H1 (cell line): ENCODE data around the gene SCARB1. TPM values are rescaled to one million over a fixed set of nuclear protein-coding genes. Genes with fewer than 3 reads are reported as not detected.

Source experiments
- ATF3 ChIP-seq: IDR thresholded peaks from 2 replicates; pipeline ENCODE4 v1.6.1; 2011; ENCODE audit warnings: low read depth, mild to moderate bottlenecking, low read length; ENCODE audit not compliant: insufficient read depth
- CBX5 ChIP-seq: fragments of 300-800, 300-1000 bp; sonication (generic); IDR thresholded peaks from 2 replicates; pipeline ENCODE4 v1.7.1; 2016; ENCODE audit warnings: antibody characterized with exemption, low read length, low read depth
- CBX8 ChIP-seq: fragments of 300-800, 300-1000 bp; sonication (generic); IDR thresholded peaks from 2 replicates; pipeline ENCODE4 v1.7.1; 2016; ENCODE audit warnings: low read depth, low read length, borderline replicate concordance
- CEBPB ChIP-seq: IDR thresholded peaks from 2 replicates; pipeline ENCODE4 v1.6.1; 2012; ENCODE audit warnings: low read depth, low read length
- CHD2 ChIP-seq: IDR thresholded peaks from 2 replicates; pipeline ENCODE4 v1.6.1; 2012; ENCODE audit warnings: low read length, improper control_type of control experiment
- CHD7 ChIP-seq: fragments of 300-600 bp; sonication (generic); IDR thresholded peaks from 2 replicates; pipeline ENCODE4 v1.7.1; 2012; ENCODE audit warnings: low read length, moderate library complexity, mild to moderate bottlenecking, inconsistent platforms; ENCODE audit not compliant: insufficient replicate concordance
- CREB1 ChIP-seq: IDR thresholded peaks from 2 replicates; pipeline ENCODE4 v1.6.1; 2012; ENCODE audit warnings: inconsistent platforms
- HDAC2 ChIP-seq, 2 experiments: fragments of 300-600 bp in 1 of 2; sonication (generic) in 1 of 2; IDR thresholded peaks; 2 replicates each; pipeline ENCODE4 v1.6.1; 2011 to 2012; ENCODE audit warnings: low read depth in 2 of 2, low read length in 2 of 2, mild to moderate bottlenecking in 2 of 2, moderate library complexity in 2 of 2, borderline replicate concordance in 1 of 2, inconsistent platforms in 1 of 2
- MAFK ChIP-seq: IDR thresholded peaks from 2 replicates; pipeline ENCODE4 v1.6.1; 2012; ENCODE audit warnings: low read depth, mild to moderate bottlenecking, improper control_type of control experiment, low read length
- POLR2A ChIP-seq, 2 experiments: IDR thresholded peaks; 1 replicate in 1 of 2; 2 replicates in 1 of 2; pipeline ENCODE4 v1.6.1; 2011; ENCODE audit warnings: low read depth in 2 of 2, low read length in 2 of 2, mild to moderate bottlenecking in 2 of 2; ENCODE audit errors: control extremely low read depth in 1 of 2
- POU5F1 ChIP-seq: IDR thresholded peaks from 2 replicates; pipeline ENCODE4 v1.6.1; 2011; ENCODE audit warnings: low read depth, mild to moderate bottlenecking, low read length, moderate library complexity
- TBP ChIP-seq: IDR thresholded peaks from 2 replicates; pipeline ENCODE4 v1.6.1; 2011; ENCODE audit warnings: low read depth, low read length, improper control_type of control experiment
- polyA plus RNA-seq, 7 experiments: library from polyadenylated mRNA; depleted of rRNA in 3 of 7; stranded (reverse) in 5 of 7; unstranded in 2 of 7; fragments of >200 nt in 5 of 7; fragments of 200-250 nt in 2 of 7; gene quantifications; 1 replicate in 5 of 7; 2 replicates in 1 of 7; 4 replicates in 1 of 7; pipeline versions ENCODE4 v1.2.1 to v1.2.3, GENCODE V29; 2011 to 2013; ENCODE audit warnings: missing spikeins in 2 of 7, mixed read lengths in 2 of 7
- total RNA-seq: library from RNA; stranded (reverse); fragmentation: NEBNext Ultra II Directional; extraction: Animal tissue kit (Norgen Biotek cat#: 25700); gene quantifications from 2 replicates; pipeline ENCODE4 v1.2.1, GENCODE V29; 2021

SCARB1 gene
- total and polyA plus RNA-seq, 2 of the 8 experiments (the other 6 are each of a cell fraction or from before 2014, with no cell fraction given): 45.3 to 57.1 TPM

- TF ChIP-seq CHD7 (no peak), CHD2 (no peak), TBP (no peak), ATF3 (no peak), POU5F1 (no peak), HDAC2 (IDR thresholded peaks at IDR 0.05; ENCODE audit: borderline replicate concordance in 1 of 2, low read depth in 2 of 2, low read length in 2 of 2) (no peak), POLR2A (IDR thresholded peaks at IDR 0.05; ENCODE audit: control extremely low read depth in 1 of 2, low read depth in 2 of 2, low read length in 2 of 2) (no peak), CEBPB (no peak), CBX5 (no peak), CBX8 (no peak), MAFK (no peak), CREB1 (no peak)
Measured at GRCh38 chr12:124857921-124858461, 5.7 kb downstream of the SCARB1 start (continued).
